T-helper 1 cell (primary cell): ENCODE data around the gene ANKH.
A peak's percentile ranks its signal among the peaks of the same experiment; 100 is the strongest.

ENCODE experiments used
- DNase-seq, 5 donors: peaks; one replicate each; pipeline ENCODE4 v3.0.0-alpha.2; 2012 to 2020

The ANKH gene

GRCh38 chr5:14678773-14679334, 192.7 kb downstream of the ANKH start:
- no peak for DNase-seq

GRCh38 chr5:14676320-14676719, 195.3 kb downstream of the ANKH start:
- no peak for DNase-seq

GRCh38 chr5:14675865-14676300, 195.7 kb downstream of the ANKH start:
- peak in 1 of 5 donors; percentile 22 for DNase-seq

GRCh38 chr5:14674983-14675854, 196.4 kb downstream of the ANKH start:
- no peak for DNase-seq

- no peak for DNase-seq
These were observed 198.1 kb downstream of the ANKH start for GRCh38 chr5:14673443-14673842.

- no peak for DNase-seq
These were observed 198.8 kb downstream of the ANKH start for GRCh38 chr5:14672484-14673394.

GRCh38 chr5:14672082-14672481, 199.5 kb downstream of the ANKH start:
- no peak for DNase-seq

GRCh38 chr5:14671414-14671813, 200.2 kb downstream of the ANKH start:
- peak in 1 of 5 donors; percentile 48 for DNase-seq

GRCh38 chr5:14669975-14670374, 201.6 kb downstream of the ANKH start:
- DNase-seq, result no peak

- DNase-seq, result no peak
These were observed 202.2 kb downstream of the ANKH start for GRCh38 chr5:14669415-14669814.

GRCh38 chr5:14668181-14668591, 203.4 kb downstream of the ANKH start:
- no peak for DNase-seq

- DNase-seq, result no peak
These were observed 203.8 kb downstream of the ANKH start for GRCh38 chr5:14667770-14668169.

GRCh38 chr5:14667290-14667689, 204.3 kb downstream of the ANKH start:
- no peak for DNase-seq

GRCh38 chr5:14666357-14666756, 205.2 kb downstream of the ANKH start:
- no peak for DNase-seq

- DNase-seq, result peak in 4 of 5 donors; percentile 27 to 62 (median 38)
These were observed 205.6 kb downstream of the ANKH start for GRCh38 chr5:14665949-14666348.

GRCh38 chr5:14665101-14665822, 206.3 kb downstream of the ANKH start:
- DNase-seq, result peak in 2 of 5 donors; percentile 24 to 34

GRCh38 chr5:14664270-14665100, 207.1 kb downstream of the ANKH start, which contains the start of gene OTULIN:
Gene OTULIN, plus strand, starts transcription at chr5:14664718. Its CDS starts 108 bp downstream, at chr5:14664826.
- peak; percentile 70 to 98 (median 76) for DNase-seq

GRCh38 chr5:14663734-14664269, 207.8 kb downstream of the ANKH start:
- DNase-seq, result peak in 1 of 5 donors; percentile 51

- no peak for DNase-seq
These were observed 208.8 kb downstream of the ANKH start for GRCh38 chr5:14662721-14663260.

- DNase-seq, result no peak
These were observed 210.7 kb downstream of the ANKH start for GRCh38 chr5:14660833-14661232.
